Activated CD8-positive, alpha-beta T cell treated with anti-CD3 and anti-CD28 coated beads, Interleukin-2, amount 10 ng/mL, durations not matched to agents 7 days and 5 days (primary cell): Measurements from ENCODE around the gene SLC6A6. TPM values are rescaled to one million over a fixed set of nuclear protein-coding genes. Genes with fewer than 3 reads are reported as not detected.
"Not testable (repeated sequence)": the region's sequence is repeated elsewhere in the genome, so short reads cannot be mapped to it uniquely, and the experiment has no call there.

ENCODE experiments used
- ATAC-seq: fragments of 150-1000 bp; cut with Tn5 transposase; one replicate; pipeline ENCODE4 v1.10.0; 2021; ENCODE audit warnings: moderate library complexity
- CTCF ChIA-PET: fragments of 350-600 bp; sonication (Branson Sonifier 250); formaldehyde crosslinking; loops from one replicate; lab custom pipeline; 2021; ENCODE audit warnings: antibody characterized with exemption; lab: Charles Lee
- POLR2A ChIA-PET: fragments of 350-600 bp; sonication (Branson Sonifier 250); formaldehyde crosslinking; loops from one replicate; lab custom pipeline; 2021; ENCODE audit warnings: antibody characterized with exemption; lab: Charles Lee
- DNase-seq: peaks from one replicate; pipeline ENCODE4 v3.0.0-alpha.2; 2020
- H3K27ac Mint-ChIP-seq: one replicate; pipeline ENCODE4 v1.8.0; 2021; ENCODE audit warnings: mild to moderate bottlenecking, mixed read lengths
- H3K27me3 Mint-ChIP-seq: one replicate; pipeline ENCODE4 v1.8.0; 2021; ENCODE audit warnings: low read depth, mixed read lengths
- H3K36me3 Mint-ChIP-seq: one replicate; pipeline ENCODE4 v1.8.0; 2021; ENCODE audit warnings: low read depth, mixed read lengths
- H3K4me1 Mint-ChIP-seq: one replicate; pipeline ENCODE4 v1.8.0; 2021; ENCODE audit warnings: low read depth, mixed read lengths
- H3K4me3 Mint-ChIP-seq: one replicate; pipeline ENCODE4 v1.8.0; 2021; ENCODE audit warnings: mild to moderate bottlenecking, mixed read lengths
- H3K9me3 Mint-ChIP-seq: one replicate; pipeline ENCODE4 v1.8.0; 2022; ENCODE audit warnings: mixed read lengths; ENCODE audit not compliant: insufficient read depth
- total RNA-seq, 2 experiments: library from RNA; stranded (reverse); gene quantifications; one replicate each; pipeline ENCODE4 v1.2.3, GENCODE V29; 2021

SLC6A6 gene
- total RNA-seq, 2 experiments from 2014 or later: 36.8 to 37.9 TPM

DNA sequence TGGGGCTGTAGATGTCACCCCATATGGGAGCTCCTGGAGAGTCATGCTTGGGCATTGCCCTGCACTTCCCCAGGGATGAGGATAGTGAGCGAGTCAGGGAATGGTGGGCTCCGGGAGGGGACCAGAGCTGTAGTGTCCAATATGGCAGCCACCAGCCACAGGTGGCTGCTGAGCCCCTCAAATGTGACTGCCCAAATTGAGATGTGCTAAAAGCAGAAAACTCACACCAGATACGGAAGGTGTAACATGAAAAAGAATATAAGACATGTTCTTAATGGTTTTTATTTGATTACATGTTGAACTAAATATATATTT lies 106.1 kb downstream of the SLC6A6 start:
- Mint-ChIP-seq H3K9me3 (peaks cover under 1% of the 10 kb centered on the region), H3K4me3 (no peak overlapping the region), H3K4me1 (no peaks in the 10 kb centered on the region), H3K27ac (no peak overlapping the region), H3K36me3 (no peaks in the 10 kb centered on the region), H3K27me3 (no peaks in the 10 kb centered on the region)
- ChIA-PET POLR2A (no interaction called here), CTCF (interaction anchor here (1.0 to 3.2 kb wide), 7 partner anchors 10 to 413 kb away, joined by 3 to 13 read pairs (median 4); no protein-coding TSS in a partner anchor)
- no peak for ATAC-seq
- DNase-seq: no peak

DNA sequence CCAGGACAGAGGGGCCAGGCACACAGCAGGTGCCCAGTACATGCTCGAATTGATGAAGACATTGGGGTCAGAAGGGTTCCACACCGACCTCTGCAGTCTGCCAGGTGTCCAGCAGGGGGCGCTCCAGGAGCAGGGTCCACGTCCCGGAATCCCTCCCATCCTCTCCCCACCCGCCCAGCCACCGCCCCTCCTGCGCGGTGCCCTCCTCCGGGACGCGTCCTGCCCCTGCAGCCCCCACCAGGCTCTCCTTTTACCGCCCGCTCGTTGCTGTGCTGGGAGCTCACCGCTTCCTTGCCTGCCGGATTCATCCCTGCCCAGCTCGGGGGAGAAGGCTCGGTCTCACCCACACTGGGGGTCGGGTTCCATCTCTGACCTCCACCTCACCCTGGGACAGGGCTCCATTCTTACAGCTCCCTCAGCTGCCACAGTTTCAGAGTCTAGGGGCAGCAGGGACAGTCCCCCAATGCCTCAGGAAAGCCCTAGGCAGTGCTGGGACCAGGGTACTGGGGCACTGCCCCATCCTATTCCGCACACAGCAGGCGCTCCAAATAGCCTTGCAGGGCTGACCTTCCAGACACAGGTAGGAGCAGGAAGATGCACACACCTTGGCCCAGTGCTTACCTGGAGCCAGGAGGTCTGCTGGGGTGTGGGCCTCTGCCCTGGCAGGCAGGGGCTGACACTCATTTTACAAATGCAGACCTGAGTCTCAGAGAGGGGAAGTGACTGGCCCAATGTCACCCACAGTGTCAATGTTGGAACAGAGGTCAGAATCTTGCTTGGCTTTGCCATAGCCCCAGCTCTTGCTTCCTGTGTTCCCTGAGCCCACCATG lies 106.8 kb downstream of the SLC6A6 start:
- H3K36me3 Mint-ChIP-seq: no peaks in the 10 kb centered on the region
- DNase-seq (peak; percentile 81), ATAC-seq (peak; percentile 74)
- no peaks in the 10 kb centered on the region for H3K27me3 Mint-ChIP-seq
- no peak overlapping the region for H3K4me3 Mint-ChIP-seq
- H3K9me3 Mint-ChIP-seq: no peaks in the 10 kb centered on the region
- H3K27ac Mint-ChIP-seq: no peak overlapping the region
- no peaks in the 10 kb centered on the region for H3K4me1 Mint-ChIP-seq
- CTCF ChIA-PET: interaction anchor here (0.7 to 3.2 kb wide), 13 partner anchors 10 to 412 kb away, joined by 3 to 13 read pairs (median 3); partner anchors contain the start of gene C3orf20
- POLR2A ChIA-PET: no interaction called here

DNA sequence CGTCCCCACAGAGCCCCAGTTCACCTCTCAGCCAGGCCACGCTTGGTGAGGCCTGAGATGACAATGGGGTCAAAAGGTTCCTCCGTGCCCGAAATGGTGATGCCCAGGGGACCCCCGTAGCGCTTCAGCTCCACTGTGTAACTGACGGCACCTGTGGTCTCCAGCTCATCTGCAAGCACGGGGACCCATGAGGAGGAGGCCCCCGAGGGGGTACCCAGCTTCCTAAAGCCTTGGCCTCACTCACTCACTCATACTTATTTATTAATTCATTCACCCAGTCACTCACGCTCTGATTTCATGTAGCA lies 107.3 kb downstream of the SLC6A6 start:
- DNase-seq (no peak), ATAC-seq (no peak)
- ChIA-PET CTCF (interaction anchor here (0.7 to 3.2 kb wide), 8 partner anchors 11 to 412 kb away, joined by 3 to 13 read pairs (median 5); partner anchors contain the start of gene C3orf20), POLR2A (no interaction called here)
- Mint-ChIP-seq H3K9me3 (no peaks in the 10 kb centered on the region), H3K27me3 (no peaks in the 10 kb centered on the region), H3K4me1 (no peaks in the 10 kb centered on the region), H3K36me3 (no peaks in the 10 kb centered on the region), H3K27ac (no peak overlapping the region), H3K4me3 (no peak overlapping the region)

DNA sequence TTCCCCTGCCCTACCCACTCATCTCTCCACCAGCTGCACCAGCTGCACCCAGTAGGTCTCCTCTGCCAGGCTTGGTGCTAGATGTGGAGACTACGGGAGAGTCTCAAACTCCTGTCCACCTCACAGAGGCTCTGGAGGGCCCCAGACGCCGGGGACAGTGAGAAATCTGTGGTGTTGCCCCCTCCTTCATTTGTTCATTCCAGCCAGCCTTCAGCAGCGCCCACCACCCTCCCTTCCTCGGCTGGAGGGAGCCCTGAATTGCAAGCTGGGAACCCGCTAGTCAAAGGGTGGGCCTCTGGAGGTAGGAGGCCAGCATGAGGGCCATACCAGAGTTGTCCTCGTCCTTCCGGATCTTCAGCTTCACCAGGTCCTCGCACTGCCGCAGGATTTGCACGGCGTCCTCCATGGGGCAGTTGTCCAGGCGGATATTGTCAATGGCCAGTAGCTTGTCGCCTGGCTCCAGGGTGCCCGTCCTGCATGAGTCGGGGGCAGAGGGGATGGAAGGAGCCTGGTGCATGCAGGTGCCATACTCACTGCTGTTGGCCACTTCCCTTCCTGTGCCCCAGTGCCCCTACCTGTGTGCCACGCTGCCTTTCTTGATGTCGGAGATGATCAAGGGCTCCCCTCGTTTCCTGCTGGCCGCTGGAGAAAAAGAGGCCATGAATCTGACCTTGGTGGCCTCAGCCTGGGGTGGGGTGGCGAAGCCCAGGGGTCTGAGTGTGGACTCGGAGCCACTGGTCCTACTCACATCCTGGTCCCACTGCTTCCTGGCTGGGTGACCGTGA lies 108.6 kb downstream of the SLC6A6 start:
- POLR2A ChIA-PET: no interaction called here
- ATAC-seq: no peak
- CTCF ChIA-PET: interaction anchor here (3.2 kb wide), 1 partner anchor 37 kb away, joined by 13 read pairs; no protein-coding TSS in a partner anchor
- H3K4me1 Mint-ChIP-seq: no peaks in the 10 kb centered on the region
- H3K27ac Mint-ChIP-seq: no peak overlapping the region
- DNase-seq: no peak
- no peaks in the 10 kb centered on the region for H3K36me3 Mint-ChIP-seq
- no peak overlapping the region for H3K4me3 Mint-ChIP-seq
- no peaks in the 10 kb centered on the region for H3K27me3 Mint-ChIP-seq
- H3K9me3 Mint-ChIP-seq: no peaks in the 10 kb centered on the region

DNA sequence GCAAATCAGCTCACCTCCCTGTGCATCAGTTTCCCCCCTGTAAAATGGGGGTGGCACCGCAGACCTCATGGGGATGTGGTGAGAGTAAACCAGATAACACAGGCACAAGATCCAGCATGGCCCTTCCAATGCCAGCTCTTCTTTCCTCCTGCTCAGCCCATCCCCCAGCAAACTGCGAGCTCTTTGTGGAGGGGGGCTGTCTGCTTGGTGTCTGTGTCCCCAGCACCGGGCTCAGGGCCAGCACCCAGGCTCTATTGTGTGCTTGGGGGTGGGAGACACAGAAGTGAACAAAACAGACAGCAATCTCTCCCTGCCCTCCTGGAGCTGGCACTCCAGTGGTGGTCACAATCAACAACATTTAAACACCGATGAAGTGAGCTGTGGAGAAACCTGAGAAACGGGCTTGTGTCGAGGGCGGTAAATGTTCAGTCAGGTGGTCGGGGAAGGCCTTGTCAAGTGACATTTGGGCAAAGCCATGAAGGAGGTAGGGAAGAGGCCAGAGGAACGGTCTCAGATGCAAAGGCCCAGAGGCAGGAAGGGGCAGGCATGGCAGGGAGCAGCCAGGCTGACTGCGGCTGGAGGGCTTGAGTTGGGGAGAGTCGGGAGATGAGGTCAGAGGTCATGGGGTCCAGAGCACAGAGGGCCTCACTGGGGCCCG lies 109.3 kb downstream of the SLC6A6 start:
- POLR2A ChIA-PET: no interaction called here
- CTCF ChIA-PET: no interaction called here
- H3K27me3 Mint-ChIP-seq: no peaks in the 10 kb centered on the region
- H3K4me1 Mint-ChIP-seq: no peaks in the 10 kb centered on the region
- H3K27ac Mint-ChIP-seq: no peak overlapping the region
- ATAC-seq (no peak), DNase-seq (no peak)
- H3K4me3 Mint-ChIP-seq: no peak overlapping the region
- no peaks in the 10 kb centered on the region for H3K36me3 Mint-ChIP-seq
- H3K9me3 Mint-ChIP-seq: no peaks in the 10 kb centered on the region

DNA sequence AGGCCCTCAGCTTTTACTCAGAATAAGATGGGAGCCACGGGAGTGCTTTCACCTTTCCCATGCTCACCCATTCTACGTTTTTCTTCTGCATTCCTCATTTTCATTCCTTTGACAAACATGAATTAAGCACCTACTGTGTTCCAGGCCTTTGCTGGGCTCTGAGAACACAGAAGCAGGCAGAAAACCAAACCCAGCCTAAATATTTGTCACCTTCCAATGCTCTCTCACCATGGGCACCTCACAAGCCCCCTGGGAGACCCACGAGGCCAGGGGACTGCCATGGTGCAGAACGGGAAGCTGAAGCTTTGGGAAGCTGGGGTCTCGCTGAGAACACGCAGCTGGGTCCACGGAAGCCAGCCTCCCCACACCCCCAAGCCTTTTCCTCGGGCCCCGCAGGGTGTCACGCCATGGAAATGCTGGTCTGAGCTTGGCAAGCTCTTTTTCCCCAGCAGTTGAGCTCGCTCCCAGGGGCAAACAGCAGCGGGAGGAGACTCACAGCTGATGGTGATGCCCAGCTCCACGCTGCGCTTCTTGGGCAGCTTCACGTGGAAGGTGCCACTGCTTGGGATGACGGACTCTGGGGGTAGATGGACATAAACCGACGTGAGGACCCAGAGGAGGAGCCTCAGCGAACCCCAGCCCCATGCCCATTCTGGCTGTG lies 110.0 kb downstream of the SLC6A6 start:
- POLR2A ChIA-PET: no interaction called here
- ATAC-seq (no peak), DNase-seq (no peak)
- no peaks in the 10 kb centered on the region for H3K9me3 Mint-ChIP-seq
- H3K4me3 Mint-ChIP-seq: no peak overlapping the region
- H3K27ac Mint-ChIP-seq: no peak overlapping the region
- CTCF ChIA-PET: no interaction called here
- H3K4me1 Mint-ChIP-seq: no peaks in the 10 kb centered on the region
- H3K36me3 Mint-ChIP-seq: no peaks in the 10 kb centered on the region
- no peaks in the 10 kb centered on the region for H3K27me3 Mint-ChIP-seq

DNA sequence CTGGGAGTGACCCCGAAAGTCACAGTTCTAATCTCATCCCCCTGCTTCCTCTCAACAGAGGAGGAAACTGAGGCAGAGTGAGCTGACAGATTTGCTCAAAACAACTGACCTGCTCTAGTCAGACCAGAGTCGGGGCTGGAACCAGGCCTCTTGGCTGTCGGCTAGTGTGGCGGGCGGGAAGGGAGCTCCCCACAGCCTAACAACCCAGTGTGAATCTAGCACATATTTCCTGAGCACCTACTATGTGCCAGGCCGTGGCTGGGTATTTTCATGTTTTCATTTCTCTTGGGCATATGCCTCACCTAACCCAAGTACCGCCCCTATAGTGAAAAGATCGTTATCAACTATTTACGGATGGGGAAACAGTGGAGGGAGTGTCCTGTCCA lies 110.5 kb downstream of the SLC6A6 start:
- no peaks in the 10 kb centered on the region for H3K27me3 Mint-ChIP-seq
- H3K4me3 Mint-ChIP-seq: no peak overlapping the region
- ChIA-PET CTCF (no interaction called here), POLR2A (no interaction called here)
- no peaks in the 10 kb centered on the region for H3K36me3 Mint-ChIP-seq
- DNase-seq (no peak), ATAC-seq (no peak)
- H3K27ac Mint-ChIP-seq: no peak overlapping the region
- H3K4me1 Mint-ChIP-seq: no peaks in the 10 kb centered on the region
- no peaks in the 10 kb centered on the region for H3K9me3 Mint-ChIP-seq

DNA sequence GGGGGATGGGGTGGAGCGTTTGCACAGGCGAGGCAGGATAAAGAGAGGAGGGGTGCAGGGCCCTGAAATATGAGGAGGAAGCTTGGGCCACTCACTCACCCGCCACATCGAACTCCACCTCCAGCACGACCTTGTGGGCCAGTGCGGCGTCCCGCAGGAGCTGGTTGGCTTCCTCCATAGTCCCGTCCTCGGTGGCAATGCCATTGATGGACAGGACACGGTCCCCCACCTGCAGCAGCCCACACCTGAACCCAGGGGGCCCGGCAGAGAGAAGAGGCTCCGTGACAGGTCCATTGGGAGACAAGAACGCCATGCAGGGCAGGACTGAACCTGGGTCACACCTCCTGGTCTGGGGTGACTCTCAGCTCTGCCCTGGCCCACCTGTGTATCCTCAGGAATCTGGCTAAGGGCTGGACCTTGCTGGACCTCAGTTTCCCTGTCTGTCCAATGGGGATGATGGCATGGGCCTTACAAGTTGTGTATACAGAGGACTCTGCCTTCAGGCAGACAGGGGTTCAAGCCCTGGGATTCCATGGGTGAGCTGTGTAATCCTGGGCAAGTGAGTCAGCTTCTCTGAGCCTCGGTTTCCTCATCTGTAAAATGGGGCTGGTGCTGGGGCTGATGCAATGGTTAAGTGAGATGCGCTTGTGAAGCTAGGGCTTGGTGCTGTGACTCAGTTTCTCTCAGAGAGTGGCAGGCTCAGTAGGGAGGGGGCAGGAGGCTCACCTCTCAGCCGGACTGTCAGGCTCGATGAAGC lies 111.3 kb downstream of the SLC6A6 start:
- no peak overlapping the region for H3K4me3 Mint-ChIP-seq
- ATAC-seq (no peak), DNase-seq (no peak)
- ChIA-PET CTCF (no interaction called here), POLR2A (no interaction called here)
- no peak overlapping the region for H3K27ac Mint-ChIP-seq
- no peaks in the 10 kb centered on the region for H3K27me3 Mint-ChIP-seq
- H3K36me3 Mint-ChIP-seq: no peaks in the 10 kb centered on the region
- H3K9me3 Mint-ChIP-seq: no peaks in the 10 kb centered on the region
- no peaks in the 10 kb centered on the region for H3K4me1 Mint-ChIP-seq

DNA sequence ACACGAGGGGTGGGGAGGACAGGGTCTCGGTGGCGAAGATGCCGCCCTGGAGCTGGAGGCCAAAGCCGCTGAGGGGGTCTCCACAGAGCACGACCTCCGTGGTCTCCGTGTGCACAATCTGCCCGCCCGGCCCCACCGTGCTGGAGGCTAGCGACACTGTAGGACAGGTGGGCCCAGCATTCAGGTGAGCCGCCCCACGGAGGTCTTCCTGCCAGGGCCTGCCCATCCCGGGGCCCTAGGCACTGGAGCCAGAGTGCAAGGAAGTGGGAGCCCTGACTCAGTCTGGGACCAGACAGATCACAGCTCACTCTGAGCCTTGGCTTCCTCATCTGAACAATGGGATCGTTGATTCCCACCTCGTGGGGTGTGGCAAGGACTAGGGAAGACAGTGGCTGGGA lies 111.9 kb downstream of the SLC6A6 start:
- H3K4me3 Mint-ChIP-seq: no peak overlapping the region
- H3K27me3 Mint-ChIP-seq: no peaks in the 10 kb centered on the region
- POLR2A ChIA-PET: no interaction called here
- CTCF ChIA-PET: no interaction called here
- no peaks in the 10 kb centered on the region for H3K4me1 Mint-ChIP-seq
- H3K27ac Mint-ChIP-seq: no peak overlapping the region
- ATAC-seq: no peak
- no peaks in the 10 kb centered on the region for H3K9me3 Mint-ChIP-seq
- no peaks in the 10 kb centered on the region for H3K36me3 Mint-ChIP-seq
- DNase-seq: no peak

DNA sequence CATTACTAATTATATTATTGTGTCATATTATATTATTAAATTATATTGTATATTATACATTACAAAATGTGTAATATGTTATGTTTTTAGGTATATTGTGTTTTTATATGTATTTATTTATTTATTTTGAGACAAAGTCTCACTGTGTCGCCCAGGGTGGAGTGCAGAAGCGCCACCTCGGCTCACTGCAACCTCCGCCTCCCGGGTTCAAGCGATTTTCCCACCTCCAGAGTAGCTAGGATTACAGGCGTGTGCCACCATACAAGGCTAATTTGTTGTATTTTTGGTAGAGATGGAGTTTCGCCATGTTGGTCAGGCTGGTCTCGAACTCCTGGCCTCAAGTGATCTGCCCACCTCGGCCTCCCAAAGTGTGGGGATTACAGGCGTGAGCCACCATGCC lies 113.1 kb downstream of the SLC6A6 start:
- H3K27ac Mint-ChIP-seq, CTCF ChIA-PET, POLR2A ChIA-PET, H3K27me3 Mint-ChIP-seq, DNase-seq, H3K4me1 Mint-ChIP-seq, H3K9me3 Mint-ChIP-seq, ATAC-seq, H3K4me3 Mint-ChIP-seq, H3K36me3 Mint-ChIP-seq: not testable (repeated sequence)

DNA sequence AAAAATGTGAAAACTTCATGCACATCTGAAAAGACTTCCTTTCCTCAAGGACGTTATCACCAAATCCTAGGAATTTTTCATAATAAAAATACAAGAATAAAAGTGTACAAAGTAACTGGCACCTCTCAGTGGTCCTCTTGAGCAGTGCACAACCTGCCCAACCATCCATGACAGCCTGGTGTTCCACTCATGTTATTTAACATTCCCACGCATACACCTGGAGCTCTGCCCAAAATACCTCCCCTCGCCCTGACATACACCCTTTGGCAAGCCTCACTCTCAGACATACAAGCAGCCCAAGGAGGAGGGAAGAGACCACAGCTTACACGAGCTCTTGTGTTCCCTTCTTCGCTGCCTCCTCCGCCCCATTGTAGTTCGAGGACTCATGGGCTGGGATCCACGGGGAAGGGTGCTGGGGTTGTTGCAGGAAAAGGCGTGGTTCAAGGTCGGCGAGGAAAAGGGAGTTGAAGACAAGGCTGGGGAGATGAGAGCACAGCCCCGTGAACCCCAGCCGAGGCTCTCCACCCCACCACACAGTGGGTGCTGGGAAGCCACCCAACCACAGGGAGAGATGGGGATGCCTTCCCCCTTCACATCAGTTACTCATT lies 114.4 kb downstream of the SLC6A6 start:
- Mint-ChIP-seq H3K4me1 (no peaks in the 10 kb centered on the region), H3K27me3 (no peaks in the 10 kb centered on the region), H3K4me3 (no peak overlapping the region), H3K36me3 (no peaks in the 10 kb centered on the region), H3K9me3 (no peaks in the 10 kb centered on the region), H3K27ac (no peak overlapping the region)
- CTCF ChIA-PET: no interaction called here
- DNase-seq (no peak), ATAC-seq (no peak)
- POLR2A ChIA-PET: no interaction called here
